ENCODE data around the gene LIPI.
"Not testable (repeated sequence)": the region's sequence is repeated elsewhere in the genome, so short reads cannot be mapped to it uniquely, and the experiment has no call there.

DNA sequence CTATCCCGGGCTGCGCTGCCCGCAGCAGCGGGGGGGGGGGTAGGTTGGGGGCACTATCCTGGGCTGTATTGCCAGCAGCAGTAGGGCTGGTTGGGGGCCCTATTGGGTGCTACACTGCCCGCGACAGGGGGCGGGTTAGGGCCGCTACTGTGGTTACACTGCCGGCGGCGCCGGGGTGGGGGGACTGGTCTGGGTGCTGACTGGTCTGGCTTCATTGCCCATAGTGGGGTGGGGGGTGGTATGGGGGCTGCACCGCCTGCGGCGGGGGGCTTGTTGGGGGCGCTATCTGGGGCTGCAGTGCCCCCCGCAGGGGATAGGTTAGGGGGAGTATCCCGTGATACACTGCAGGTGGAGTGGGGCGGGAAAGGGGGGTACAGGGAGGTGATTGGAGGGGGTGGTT is 148.1 kb downstream of the LIPI start:
- not testable (repeated sequence) for TF ChIP-seq RCOR1 (conservative IDR thresholded peaks at IDR 0.05; ENCODE audit: low read depth, low read length); PAX8 (IDR thresholded peaks at IDR 0.05); KDM1A (IDR thresholded peaks at IDR 0.05; ENCODE audit: borderline replicate concordance); POLR2AphosphoS5 (IDR thresholded peaks at IDR 0.05; ENCODE audit: low read length); TCF12 (IDR thresholded peaks at IDR 0.05; ENCODE audit: low read depth, low read length); HDAC6 (IDR thresholded peaks at IDR 0.05; ENCODE audit: unreplicated experiment); JUND (IDR thresholded peaks at IDR 0.05; ENCODE audit: low read depth, low read length); POLR2A (IDR thresholded peaks at IDR 0.05; ENCODE audit: low read depth, low read length); CTCF (IDR thresholded peaks at IDR 0.05 in 2 of 3, conservative IDR thresholded peaks at IDR 0.05 in 1 of 3; ENCODE audit: control insufficient read depth in 2 of 3, extremely low read depth in 1 of 3, insufficient read depth in 1 of 3, low read depth in 3 of 3, low read length in 3 of 3); IKZF1 (conservative IDR thresholded peaks at IDR 0.05); MEF2A (IDR thresholded peaks at IDR 0.05; ENCODE audit: insufficient read depth, low read depth, low read length); HDGF (IDR thresholded peaks at IDR 0.05)
- TF ChIP-seq, protein P1, sequence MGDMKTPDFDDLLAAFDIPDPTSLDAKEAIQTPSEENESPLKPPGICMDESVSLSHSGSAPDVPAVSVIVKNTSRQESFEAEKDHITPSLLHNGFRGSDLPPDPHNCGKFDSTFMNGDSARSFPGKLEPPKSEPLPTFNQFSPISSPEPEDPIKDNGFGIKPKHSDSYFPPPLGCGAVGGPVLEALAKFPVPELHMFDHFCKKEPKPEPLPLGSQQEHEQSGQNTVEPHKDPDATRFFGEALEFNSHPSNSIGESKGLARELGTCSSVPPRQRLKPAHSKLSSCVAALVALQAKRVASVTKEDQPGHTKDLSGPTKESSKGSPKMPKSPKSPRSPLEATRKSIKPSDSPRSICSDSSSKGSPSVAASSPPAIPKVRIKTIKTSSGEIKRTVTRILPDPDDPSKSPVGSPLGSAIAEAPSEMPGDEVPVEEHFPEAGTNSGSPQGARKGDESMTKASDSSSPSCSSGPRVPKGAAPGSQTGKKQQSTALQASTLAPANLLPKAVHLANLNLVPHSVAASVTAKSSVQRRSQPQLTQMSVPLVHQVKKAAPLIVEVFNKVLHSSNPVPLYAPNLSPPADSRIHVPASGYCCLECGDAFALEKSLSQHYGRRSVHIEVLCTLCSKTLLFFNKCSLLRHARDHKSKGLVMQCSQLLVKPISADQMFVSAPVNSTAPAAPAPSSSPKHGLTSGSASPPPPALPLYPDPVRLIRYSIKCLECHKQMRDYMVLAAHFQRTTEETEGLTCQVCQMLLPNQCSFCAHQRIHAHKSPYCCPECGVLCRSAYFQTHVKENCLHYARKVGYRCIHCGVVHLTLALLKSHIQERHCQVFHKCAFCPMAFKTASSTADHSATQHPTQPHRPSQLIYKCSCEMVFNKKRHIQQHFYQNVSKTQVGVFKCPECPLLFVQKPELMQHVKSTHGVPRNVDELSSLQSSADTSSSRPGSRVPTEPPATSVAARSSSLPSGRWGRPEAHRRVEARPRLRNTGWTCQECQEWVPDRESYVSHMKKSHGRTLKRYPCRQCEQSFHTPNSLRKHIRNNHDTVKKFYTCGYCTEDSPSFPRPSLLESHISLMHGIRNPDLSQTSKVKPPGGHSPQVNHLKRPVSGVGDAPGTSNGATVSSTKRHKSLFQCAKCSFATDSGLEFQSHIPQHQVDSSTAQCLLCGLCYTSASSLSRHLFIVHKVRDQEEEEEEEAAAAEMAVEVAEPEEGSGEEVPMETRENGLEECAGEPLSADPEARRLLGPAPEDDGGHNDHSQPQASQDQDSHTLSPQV (IDR thresholded peaks at IDR 0.05): not testable (repeated sequence)
